Neuronal stem cell (in vitro differentiated cells): ENCODE results near the gene ADCY10.

Source experiments
- DNase-seq: peaks from one replicate; pipeline ENCODE4 v3.0.0-alpha.2; 2013; ENCODE audit warnings: low spot score
- H2AFZ ChIP-seq: one replicate; pipeline ENCODE4 v1.6.1; 2013; ENCODE audit warnings: mild to moderate bottlenecking, low read length, inconsistent platforms
- H2AK5ac ChIP-seq: 2 replicates; pipeline ENCODE4 v1.6.1; 2013; ENCODE audit warnings: low read depth, mild to moderate bottlenecking, inconsistent platforms, low read length, moderate library complexity, mixed read lengths
- H2BK120ac ChIP-seq: 2 replicates; pipeline ENCODE4 v1.6.1; 2013; ENCODE audit warnings: low read depth, mild to moderate bottlenecking, inconsistent platforms, low read length, moderate library complexity, mixed read lengths
- H2BK12ac ChIP-seq: one replicate; pipeline ENCODE4 v1.6.1; 2013; ENCODE audit warnings: low read length, inconsistent platforms
- H2BK15ac ChIP-seq: 2 replicates; pipeline ENCODE4 v1.6.1; 2013; ENCODE audit warnings: mild to moderate bottlenecking, low read length, inconsistent platforms, mixed read lengths
- H2BK5ac ChIP-seq: one replicate; pipeline ENCODE4 v1.6.1; 2013; ENCODE audit warnings: inconsistent platforms, mild to moderate bottlenecking, low read length, moderate library complexity
- H3K14ac ChIP-seq: one replicate; pipeline ENCODE4 v1.6.1; 2013; ENCODE audit warnings: low read length, inconsistent platforms
- H3K18ac ChIP-seq: 2 replicates; pipeline ENCODE4 v1.6.1; 2013; ENCODE audit warnings: low read length, inconsistent platforms
- H3K23ac ChIP-seq: 2 replicates; pipeline ENCODE4 v1.6.1; 2013; ENCODE audit warnings: low read depth, mild to moderate bottlenecking, mixed read lengths, low read length, inconsistent platforms; ENCODE audit not compliant: poor library complexity
- H3K27ac ChIP-seq: replicated peaks from 3 replicates; pipeline ENCODE4 v1.5.1; 2013; ENCODE audit warnings: low read length, inconsistent platforms
- H3K27me3 ChIP-seq, 3 experiments: 2 replicates each; pipeline ENCODE4 v1.6.1; 2013; ENCODE audit warnings: low read length in 3 of 3, mild to moderate bottlenecking in 2 of 3, inconsistent platforms in 1 of 3, low read depth in 1 of 3, mixed read lengths in 1 of 3, moderate library complexity in 1 of 3; ENCODE audit not compliant: control insufficient read depth in 3 of 3, insufficient read depth in 3 of 3
- H3K36me3 ChIP-seq, 2 donors: replicated peaks in 1 of 2; 2 replicates each; pipeline ENCODE4 v1.6.1; 2013; ENCODE audit warnings: low read length in 2 of 2; ENCODE audit not compliant: control insufficient read depth in 2 of 2, insufficient read depth in 2 of 2
- H3K4ac ChIP-seq: 2 replicates; pipeline ENCODE4 v1.6.1; 2013; ENCODE audit warnings: inconsistent platforms, mild to moderate bottlenecking, low read length, moderate library complexity
- H3K4me1 ChIP-seq, 2 donors: 1 replicate in 1 of 2; 2 replicates in 1 of 2; pipeline ENCODE4 v1.6.1; 2013; ENCODE audit warnings: low read length in 2 of 2, low read depth in 1 of 2; ENCODE audit not compliant: control insufficient read depth in 2 of 2, insufficient read depth in 1 of 2
- H3K4me2 ChIP-seq: one replicate; pipeline ENCODE4 v1.6.1; 2013; ENCODE audit warnings: mild to moderate bottlenecking, low read length, inconsistent platforms; ENCODE audit not compliant: insufficient read depth, poor library complexity, severe bottlenecking
- H3K4me3 ChIP-seq, 2 donors: 2 replicates each; pipeline ENCODE4 v1.5.1; 2013; ENCODE audit warnings: low read length in 2 of 2, mild to moderate bottlenecking in 2 of 2, inconsistent platforms in 1 of 2, moderate library complexity in 1 of 2
- H3K79me1 ChIP-seq: one replicate; pipeline ENCODE4 v1.6.1; 2013; ENCODE audit warnings: low read depth, mild to moderate bottlenecking, inconsistent platforms, low read length, moderate library complexity
- H3K9ac ChIP-seq: one replicate; pipeline ENCODE4 v1.6.1; 2013; ENCODE audit warnings: mild to moderate bottlenecking, low read depth, low read length, inconsistent platforms; ENCODE audit not compliant: poor library complexity
- H3K9me3 ChIP-seq, 2 donors: replicated peaks in 1 of 2; 2 replicates each; pipeline versions ENCODE3 to v1.6.1; 2013; ENCODE audit warnings: low read length in 2 of 2, mild to moderate bottlenecking in 2 of 2, inconsistent platforms in 1 of 2, low read depth in 1 of 2, mixed read lengths in 1 of 2, moderate library complexity in 1 of 2; ENCODE audit not compliant: control insufficient read depth in 2 of 2, insufficient read depth in 1 of 2
- H4K8ac ChIP-seq: one replicate; pipeline ENCODE4 v1.6.1; 2013; ENCODE audit warnings: low read depth, mild to moderate bottlenecking, inconsistent platforms, low read length, moderate library complexity
- H4K91ac ChIP-seq: one replicate; pipeline ENCODE4 v1.6.1; 2013; ENCODE audit warnings: low read length, low read depth, mild to moderate bottlenecking, inconsistent platforms; ENCODE audit not compliant: poor library complexity
- WGBS, 2 donors: extraction: QIAGEN DNeasy Blood & Tissue Kit; methylation state at CpG; one replicate each; pipeline ENCODE4 v1.1.7; 2013; ENCODE audit warnings: missing lambda C conversion rate in 2 of 2, mixed read lengths in 1 of 2; ENCODE audit not compliant: insufficient read length in 2 of 2, insufficient replicate concordance in 1 of 2; ENCODE audit errors: extremely low coverage in 2 of 2; 5-methylcytosine and 5-hydroxymethylcytosine counted together

Gene ADCY10

DNA sequence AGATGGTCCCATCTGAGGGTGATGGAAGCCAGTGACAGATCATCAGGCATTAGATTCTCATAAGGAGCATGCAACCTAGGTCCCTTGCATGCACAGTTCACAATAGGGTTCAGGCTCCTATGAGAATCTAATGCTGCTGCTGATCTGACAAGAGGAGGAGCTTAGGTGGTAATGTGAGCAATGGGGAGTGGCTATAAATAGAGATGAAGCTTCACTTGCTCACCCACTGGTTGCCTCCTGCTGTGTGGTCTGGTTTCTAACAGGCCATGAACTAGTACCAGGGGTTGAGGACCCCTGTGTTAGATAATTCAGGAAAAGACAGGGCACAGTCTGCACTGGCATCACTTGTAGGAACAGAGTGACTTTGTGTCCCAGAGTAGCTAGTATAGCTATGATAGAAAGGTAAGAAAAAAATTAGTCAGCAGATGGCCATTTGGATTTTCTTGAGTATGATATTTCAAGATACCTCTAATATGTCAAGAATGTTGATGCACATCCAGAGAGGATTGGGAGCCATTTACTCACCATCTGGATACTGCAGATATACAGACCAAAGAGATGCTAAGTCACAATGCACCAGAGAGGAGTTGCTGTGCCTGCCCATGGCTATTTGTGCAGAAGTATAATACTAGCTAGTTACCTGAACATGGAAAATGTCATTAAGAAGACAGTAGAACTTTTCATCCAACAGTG is 53.6 kb downstream of the ADCY10 start:
- H2AFZ ChIP-seq: no peak overlapping the region
- peaks cover 3 to 6% of the 10 kb centered on the region in 2 donors for H3K4me1 ChIP-seq
- no peak overlapping the region for H3K18ac ChIP-seq
- H2BK15ac ChIP-seq: no peak overlapping the region
- H3K4me2 ChIP-seq: no peak overlapping the region
- H2BK120ac ChIP-seq: no peak overlapping the region
- no peak overlapping the region for H3K14ac ChIP-seq
- DNase-seq: no peak
- no peak overlapping the region for H3K4me3 ChIP-seq
- no peak overlapping the region for H3K27ac ChIP-seq
- no peaks in the 10 kb centered on the region for H3K79me1 ChIP-seq
- H3K23ac ChIP-seq: no peak overlapping the region
- peaks cover 0 to 6% (median 0%) of the 10 kb centered on the region in 3 experiments for H3K27me3 ChIP-seq
- H2BK12ac ChIP-seq: no peak overlapping the region
- H4K91ac ChIP-seq: no peak overlapping the region
- H4K8ac ChIP-seq: no peak overlapping the region
- H2BK5ac ChIP-seq: no peak overlapping the region
- no peak overlapping the region for H2AK5ac ChIP-seq
- H3K36me3 ChIP-seq: no peaks in the 10 kb centered on the region
- H3K4ac ChIP-seq: no peak overlapping the region
- H3K9me3 ChIP-seq: peaks cover 0 to 2% of the 10 kb centered on the region in 2 donors
- H3K9ac ChIP-seq: no peak overlapping the region

GRCh38 chr1:167856711-167857418 is 57.1 kb downstream of the ADCY10 start:
- H3K4ac ChIP-seq: no peak overlapping the region
- H3K4me1 ChIP-seq: peaks cover 3 to 6% of the 10 kb centered on the region in 2 donors
- no peaks in the 10 kb centered on the region for H3K79me1 ChIP-seq
- H3K14ac ChIP-seq: no peak overlapping the region
- H4K91ac ChIP-seq: no peak overlapping the region
- no peak overlapping the region for H3K9ac ChIP-seq
- peaks cover 0 to 2% of the 10 kb centered on the region in 2 donors for H3K9me3 ChIP-seq
- H2BK15ac ChIP-seq: no peak overlapping the region
- no peaks in the 10 kb centered on the region for H3K36me3 ChIP-seq
- H2BK12ac ChIP-seq: no peak overlapping the region
- H4K8ac ChIP-seq: no peak overlapping the region
- no peak overlapping the region for H3K23ac ChIP-seq
- no peak overlapping the region for H2BK5ac ChIP-seq
- WGBS, 2 donors: no CpG with 5 or more reads among the region's 7 CpGs
- no peak overlapping the region for H3K18ac ChIP-seq
- no peak for DNase-seq
- no peak overlapping the region for H2AK5ac ChIP-seq
- no peak overlapping the region for H3K4me2 ChIP-seq
- no peak overlapping the region for H3K4me3 ChIP-seq
- H3K27me3 ChIP-seq: peaks cover 0 to 11% (median 0%) of the 10 kb centered on the region in 3 experiments
- no peak overlapping the region for H2BK120ac ChIP-seq
- no peak overlapping the region for H3K27ac ChIP-seq
- H2AFZ ChIP-seq: no peak overlapping the region

- no peak overlapping the region for H2AFZ ChIP-seq
- H3K27me3 ChIP-seq: peaks cover 0 to 11% (median 0%) of the 10 kb centered on the region in 3 experiments
- H3K18ac ChIP-seq: no peak overlapping the region
- no peak overlapping the region for H2AK5ac ChIP-seq
- WGBS, 2 donors: no CpG with 5 or more reads among the region's 5 CpGs
- no peak overlapping the region for H3K4ac ChIP-seq
- H2BK15ac ChIP-seq: no peak overlapping the region
- H2BK120ac ChIP-seq: no peak overlapping the region
- no peak overlapping the region for H3K27ac ChIP-seq
- no peak overlapping the region for H3K23ac ChIP-seq
- H3K36me3 ChIP-seq: no peaks in the 10 kb centered on the region
- no peaks in the 10 kb centered on the region for H3K79me1 ChIP-seq
- H4K91ac ChIP-seq: no peak overlapping the region
- no peak overlapping the region for H4K8ac ChIP-seq
- no peak overlapping the region for H3K14ac ChIP-seq
- H3K4me2 ChIP-seq: no peak overlapping the region
- DNase-seq: no peak
- no peak overlapping the region for H2BK5ac ChIP-seq
- H3K4me3 ChIP-seq: no peak overlapping the region
- H3K9ac ChIP-seq: no peak overlapping the region
- peaks cover 0 to 2% of the 10 kb centered on the region in 2 donors for H3K4me1 ChIP-seq
- H2BK12ac ChIP-seq: no peak overlapping the region
- no peaks in the 10 kb centered on the region for H3K9me3 ChIP-seq
These were observed 59.8 kb downstream of the ADCY10 start for GRCh38 chr1:167854184-167854583.

DNA sequence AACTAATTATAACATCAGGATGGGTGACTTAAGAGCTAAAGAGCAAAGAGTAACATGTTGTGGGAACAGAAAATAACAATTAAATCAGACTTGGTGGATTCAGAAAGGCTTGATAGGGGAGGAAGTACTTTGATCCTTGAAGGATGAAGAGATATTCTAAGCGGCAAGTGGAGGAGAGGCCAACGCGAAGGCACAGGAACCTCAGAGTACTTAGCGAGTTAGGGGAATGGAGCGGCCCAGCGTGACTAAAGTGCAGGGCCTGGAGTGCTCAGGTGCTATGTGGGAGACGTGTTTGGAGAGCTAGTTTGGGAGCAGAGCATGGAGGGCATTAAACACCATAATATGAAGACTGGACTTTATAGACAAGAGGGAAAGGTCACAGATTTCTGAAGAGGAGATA is 64.3 kb downstream of the ADCY10 start:
- Histone ChIP-seq H4K8ac (no peak overlapping the region), H3K27ac (no peak overlapping the region), H3K18ac (no peak overlapping the region), H3K27me3 (peaks cover 0 to 10% (median 0%) of the 10 kb centered on the region in 3 experiments), H3K4me1 (no peaks in the 10 kb centered on the region), H3K4me2 (no peak overlapping the region), H3K9ac (no peak overlapping the region), H3K4me3 (no peak overlapping the region), H3K9me3 (no peaks in the 10 kb centered on the region), H3K4ac (no peak overlapping the region), H2AFZ (no peak overlapping the region), H2BK5ac (no peak overlapping the region), H2BK12ac (no peak overlapping the region), H3K36me3 (no peaks in the 10 kb centered on the region), H2BK120ac (no peak overlapping the region), H3K79me1 (no peaks in the 10 kb centered on the region), H4K91ac (no peak overlapping the region), H3K14ac (no peak overlapping the region), H2AK5ac (no peak overlapping the region), H2BK15ac (no peak overlapping the region), H3K23ac (no peak overlapping the region)
- no peak for DNase-seq
- no CpG with 5 or more reads among the region's 7 CpGs for WGBS, 2 donors
